Pancreas (tissue), 10 donors: Measurements from ENCODE around the gene CERKL. TPM values are rescaled to one million over a fixed set of nuclear protein-coding genes. Genes with fewer than 3 reads are reported as not detected.

Source experiments
- ATAC-seq, 4 donors: fragments of 200-7000 bp; cut with Tn5 transposase; one replicate each; pipeline versions ENCODE4 v1.8.0 to v1.9.1; 2020; ENCODE audit warnings: mild to moderate bottlenecking in 4 of 4, moderate library complexity in 4 of 4
- DNase-seq, 6 donors: peaks; one replicate each; pipeline ENCODE4 v3.0.0-alpha.2; 2020
- FAIRE-seq: peaks from 2 replicates; lab custom pipeline; 2012; peaks lifted over from hg19 to GRCh38; lab: Jason Lieb, UNC
- H3K27ac ChIP-seq, 4 donors: fragments of 200-600 bp; sonication (generic); 1 replicate in 3 of 4; 2 replicates in 1 of 4; pipeline versions ENCODE4 v1.5.0 to v1.8.0; 2020
- H3K27me3 ChIP-seq, 4 donors: fragments of 200-600 bp; one replicate each; pipeline ENCODE4 v1.8.0; 2021
- H3K36me3 ChIP-seq, 3 donors: fragments of 200-600 bp; sonication (generic) in 1 of 3; one replicate each; pipeline versions ENCODE4 v1.5.0 to v1.8.0; 2020 to 2021
- H3K4me1 ChIP-seq, 3 donors: fragments of 200-600 bp; one replicate each; pipeline ENCODE4 v1.8.0; 2021
- H3K4me3 ChIP-seq, 4 donors: fragments of 200-600 bp; sonication (generic) in 2 of 4; one replicate each; pipeline versions ENCODE4 v1.5.0 to v1.8.0; 2020 to 2021
- H3K9me3 ChIP-seq, 4 donors: fragments of 200-600 bp; one replicate each; pipeline ENCODE4 v1.8.0; 2021
- CTCF ChIP-seq, 4 donors: fragments of 200-600 bp; sonication (generic) in 3 of 4; IDR thresholded peaks; one replicate each; pipeline versions ENCODE4 v1.5.0 to v1.8.0; 2021; ENCODE audit warnings: antibody characterized with exemption in 4 of 4
- WGBS, 2 donors: extraction: QIAGEN DNeasy Blood & Tissue Kit; methylation state at CpG; one replicate each; pipeline ENCODE4 v1.1.7; 2013; 5-methylcytosine and 5-hydroxymethylcytosine counted together
- intact Hi-C, 3 donors: fragments of 100-400 bp; cut with DNase I; formaldehyde crosslinking; loops; one replicate each; pipeline versions ENCODE4 v1.11.1 to v1.14.2; 2022
- polyA plus RNA-seq, 2 donors: library from polyadenylated mRNA; stranded (reverse); fragments of 200-250 nt; gene quantifications; one replicate each; pipeline ENCODE4 v1.2.3, GENCODE V29; 2013
- total RNA-seq, 6 donors: library from RNA; stranded (reverse); fragmentation: NEBNext Ultra II Directional in 4 of 6; extraction: Animal tissue kit (Norgen Biotek cat#: 25700) in 4 of 6; gene quantifications; one replicate each; pipeline versions ENCODE4 v1.2.1 to v1.2.4, GENCODE V29; 2021 to 2023
- donor health status: healthy with polysubstance abuse.
- donor health status: DM: no; HTN: no; CAD: no; lungs with moderate emphysema.
- donor health status: DM: no; HTN: no; CAD: no.
- donor health status: control.
- donor health status: control.
- donor health status: Bipolar disorder and iron deficiency.
- donor health status: DM: yes; HTN: yes; CAD: no.
- donor health status: DM: no; HTN: no; CAD: no.
- donor health status: DM: no; HTN: no; CAD: no.
- donor health status: DM: yes; HTN: yes; CAD: no.

Gene CERKL
- total and polyA plus RNA-seq, 8 donors: 0.16 to 4.6 (median 0.56) TPM

GRCh38 chr2:181694271-181694670 is 37.4 kb upstream of the CERKL start:
- no peaks in the 10 kb centered on the region for H3K4me1 ChIP-seq
- peaks cover 0 to 5% (median 0%) of the 10 kb centered on the region in 4 donors for H3K27me3 ChIP-seq
- intact Hi-C loops: no loop called here
- no peak for ATAC-seq
- DNase-seq: no peak
- FAIRE-seq: no peak
- no peak overlapping the region for H3K4me3 ChIP-seq
- H3K9me3 ChIP-seq: no peaks in the 10 kb centered on the region
- H3K27ac ChIP-seq: no peak overlapping the region
- 87% methylated on average over 17 of the region's 17 CpGs for WGBS, 2 donors
- H3K36me3 ChIP-seq: no peaks in the 10 kb centered on the region
- TF ChIP-seq CTCF (IDR thresholded peaks at IDR 0.05): no peak

GRCh38 chr2:181690860-181691259 is 34.0 kb upstream of the CERKL start:
- Histone ChIP-seq H3K27ac (no peak overlapping the region), H3K27me3 (peaks cover 0 to 11% (median 0%) of the 10 kb centered on the region in 4 donors), H3K4me3 (no peak overlapping the region), H3K9me3 (no peaks in the 10 kb centered on the region), H3K36me3 (no peaks in the 10 kb centered on the region), H3K4me1 (no peaks in the 10 kb centered on the region)
- TF ChIP-seq CTCF (IDR thresholded peaks at IDR 0.05): no peak
- no peak for DNase-seq
- no peak for ATAC-seq
- intact Hi-C loops: no loop called here
- WGBS, 2 donors: 66 to 75% methylated on average over 2 of the region's 2 CpGs
- no peak for FAIRE-seq

- WGBS, 2 donors: 43 to 44% methylated on average over 6 of the region's 6 CpGs
- no peak overlapping the region for H3K27ac ChIP-seq
- H3K9me3 ChIP-seq: no peaks in the 10 kb centered on the region
- peaks cover 0 to 39% (median 8%) of the 10 kb centered on the region in 4 donors for H3K27me3 ChIP-seq
- intact Hi-C loops: no loop called here
- H3K36me3 ChIP-seq: no peaks in the 10 kb centered on the region
- ATAC-seq: no peak
- no peaks in the 10 kb centered on the region for H3K4me1 ChIP-seq
- no peak overlapping the region for H3K4me3 ChIP-seq
- FAIRE-seq: no peak
- TF ChIP-seq CTCF (IDR thresholded peaks at IDR 0.05): no peak
- no peak for DNase-seq
These were observed 29.8 kb upstream of the CERKL start for GRCh38 chr2:181686576-181687185.

GRCh38 chr2:181685150-181685688 is 28.3 kb upstream of the CERKL start:
- DNase-seq: no peak
- Histone ChIP-seq H3K27ac (no peak overlapping the region), H3K36me3 (no peaks in the 10 kb centered on the region), H3K27me3 (peaks cover 0 to 52% (median 11%) of the 10 kb centered on the region in 4 donors), H3K4me1 (no peaks in the 10 kb centered on the region), H3K9me3 (no peaks in the 10 kb centered on the region), H3K4me3 (no peak overlapping the region)
- ATAC-seq: peak in 2 of 4 donors; percentile 15 to 46
- intact Hi-C loops: no loop called here
- FAIRE-seq: no peak
- 6 to 7% methylated on average over 21 of the region's 21 CpGs for WGBS, 2 donors
- no peak for TF ChIP-seq CTCF (IDR thresholded peaks at IDR 0.05)
